ENCODE results near the gene ADAP1. TPM values are rescaled to one million over a fixed set of nuclear protein-coding genes. Genes with fewer than 3 reads are reported as not detected.

ADAP1 gene
- total RNA-seq, 1 experiment from 2014 or later = 34.0 TPM

GRCh38 chr7:898460-898854 lies 56.0 kb downstream of the ADAP1 start:
- Histone ChIP-seq H3K36me3 (ENCODE audit: control insufficient read depth in 1 of 2, insufficient read depth in 2 of 2, low read length in 2 of 2) (peaks cover 4 to 15% of the 10 kb centered on the region in 2 experiments; a peak in 2 of 4 replicates), H2AFZ (ENCODE audit: low read depth, low read length, poor library complexity, severe bottlenecking) (no peak overlapping the region), H3K27me3 (ENCODE audit: insufficient read depth, low read length) (no peaks in the 10 kb centered on the region), H3K9ac (ENCODE audit: low read length) (no peak overlapping the region), H4K20me1 (ENCODE audit: insufficient read depth) (no peaks in the 10 kb centered on the region), H3K4me3 (replicated peaks in 1 of 2; ENCODE audit: low read depth in 1 of 2, low read length in 2 of 2) (no peak overlapping the region), H3K9me3 (ENCODE audit: control insufficient read depth in 1 of 2, insufficient read depth in 1 of 2, low read depth in 1 of 2, low read length in 2 of 2) (no peaks in the 10 kb centered on the region), H3K4me1 (ENCODE audit: control insufficient read depth in 1 of 2, insufficient read depth in 2 of 2, low read length in 2 of 2) (peaks cover 7 to 9% of the 10 kb centered on the region in 2 experiments), H3K4me2 (ENCODE audit: low read length) (no peak overlapping the region), H3K79me2 (ENCODE audit: insufficient read depth, low read length) (no peaks in the 10 kb centered on the region), H3K9me2 (ENCODE audit: insufficient read depth) (no peaks in the 10 kb centered on the region), H3K27ac (ENCODE audit: low read depth, low read length) (no peak overlapping the region)
- ChIA-PET RAD21 (ENCODE audit: low non-redundant PET in 1 of 2, low total read pairs in 2 of 2, uncharacterized antibody in 2 of 2, unreplicated experiment in 2 of 2) (no interaction called here), POLR2A (no interaction called here), CTCF (no interaction called here)
- TF ChIP-seq ZFX (IDR thresholded peaks at IDR 0.05) (no peak), ELF1 (IDR thresholded peaks at IDR 0.05; ENCODE audit: borderline replicate concordance, low read depth) (no peak), FOSL1 (IDR thresholded peaks at IDR 0.05; ENCODE audit: low read depth) (no peak), EZH2 (IDR thresholded peaks at IDR 0.05) (no peak), ZNF274 (IDR thresholded peaks at IDR 0.05; ENCODE audit: low read depth, low read length) (no peak), CEBPB (IDR thresholded peaks at IDR 0.05; ENCODE audit: low read depth) (no peak), ATF3 (IDR thresholded peaks at IDR 0.05) (no peak), POLR2A (IDR thresholded peaks at IDR 0.05; ENCODE audit: borderline replicate concordance, extremely low read depth, insufficient read depth, insufficient read length) (no peak)
- TF ChIP-seq, protein P1, sequence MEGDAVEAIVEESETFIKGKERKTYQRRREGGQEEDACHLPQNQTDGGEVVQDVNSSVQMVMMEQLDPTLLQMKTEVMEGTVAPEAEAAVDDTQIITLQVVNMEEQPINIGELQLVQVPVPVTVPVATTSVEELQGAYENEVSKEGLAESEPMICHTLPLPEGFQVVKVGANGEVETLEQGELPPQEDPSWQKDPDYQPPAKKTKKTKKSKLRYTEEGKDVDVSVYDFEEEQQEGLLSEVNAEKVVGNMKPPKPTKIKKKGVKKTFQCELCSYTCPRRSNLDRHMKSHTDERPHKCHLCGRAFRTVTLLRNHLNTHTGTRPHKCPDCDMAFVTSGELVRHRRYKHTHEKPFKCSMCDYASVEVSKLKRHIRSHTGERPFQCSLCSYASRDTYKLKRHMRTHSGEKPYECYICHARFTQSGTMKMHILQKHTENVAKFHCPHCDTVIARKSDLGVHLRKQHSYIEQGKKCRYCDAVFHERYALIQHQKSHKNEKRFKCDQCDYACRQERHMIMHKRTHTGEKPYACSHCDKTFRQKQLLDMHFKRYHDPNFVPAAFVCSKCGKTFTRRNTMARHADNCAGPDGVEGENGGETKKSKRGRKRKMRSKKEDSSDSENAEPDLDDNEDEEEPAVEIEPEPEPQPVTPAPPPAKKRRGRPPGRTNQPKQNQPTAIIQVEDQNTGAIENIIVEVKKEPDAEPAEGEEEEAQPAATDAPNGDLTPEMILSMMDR (IDR thresholded peaks at IDR 0.05 in 2 of 3, conservative IDR thresholded peaks at IDR 0.05 in 1 of 3; ENCODE audit: borderline replicate concordance in 1 of 3, insufficient read depth in 1 of 3, low read depth in 2 of 3, low read length in 2 of 3) = no peak
- ATAC-seq = no peak
- no TSS peak for BruUV-seq (replicated peaks)
- DNase-seq (ENCODE audit: low read depth, low spot score) = no peak
- intact Hi-C loops (cut with micrococcal nuclease) = no loop called here
